A549 treated with GW870086 at 1 μM for 4 hours (cell line): Measurements from ENCODE around the gene ZNF738. TPM values are rescaled to one million over a fixed set of nuclear protein-coding genes. Genes with fewer than 3 reads are reported as not detected.

ENCODE experiments used
- total RNA-seq: library from RNA; stranded (reverse); fragments of 200-300 nt; extraction: Qiagen RNA extraction; gene quantifications from 5 replicates; pipeline ENCODE4 v1.2.3, GENCODE V29; 2022; ENCODE audit warnings: low read depth

Gene ZNF738
- 0.42 to 1.0 TPM (median 0.88 TPM) in 5 replicates for total RNA-seq

GRCh38 chr19:21358768-21359451, at the start of gene ZNF738:
Gene ZNF738 (plus strand): TSS chr19:21359000. CDS start chr19:21359141, 141 bp downstream.

GRCh38 chr19:21328885-21329605, 29.8 kb upstream of the ZNF738 start, which contains the start of gene ZNF708:
Gene ZNF708 (minus strand): TSS chr19:21329410. CDS start chr19:21329212, 198 bp downstream.

GRCh38 chr19:21396893-21397572, 38.2 kb downstream of the ZNF738 start, which contains the start of gene ZNF493:
Gene ZNF493 (plus strand): TSS chr19:21397133. CDS start chr19:21397238, 105 bp downstream.

Other genes starting within 250 kb of the ZNF738 start
- 3.9 to 5.3 TPM (median 4.8 TPM) in 5 replicates for gene ZNF431, start 217.0 kb upstream of the ZNF738 start, total RNA-seq
- gene ZNF708, start 29.6 kb upstream of the ZNF738 start, total RNA-seq, result 0.88 to 1.3 TPM (median 1.2 TPM) in 5 replicates
- 0.05 to 0.55 TPM in 2 of 5 replicates, not detected in the others for gene ZNF493, start 38.1 kb downstream of the ZNF738 start, total RNA-seq
- gene ZNF429, start 146.6 kb downstream of the ZNF738 start, total RNA-seq, result not detected in 5 replicates